Stimulated activated CD4-positive, alpha-beta T cell treated with anti-CD3 and anti-CD28 coated beads, Interleukin-1b, Interleukin-23, amount 100 ng/mL, for 24 hours (primary cell): ENCODE data around the gene ADARB2.
"Not testable (repeated sequence)": the region's sequence is repeated elsewhere in the genome, so short reads cannot be mapped to it uniquely, and the experiment has no call there.

Experiments used
- DNase-seq, 4 experiments: peaks; one replicate each; pipeline ENCODE4 v3.0.0-alpha.2; 2020; ENCODE audit warnings: low read depth in 4 of 4, low spot score in 1 of 4

The ADARB2 gene

GRCh38 chr10:1362589-1363445 lies 374.5 kb downstream of the ADARB2 start:
- no peak for DNase-seq

DNA sequence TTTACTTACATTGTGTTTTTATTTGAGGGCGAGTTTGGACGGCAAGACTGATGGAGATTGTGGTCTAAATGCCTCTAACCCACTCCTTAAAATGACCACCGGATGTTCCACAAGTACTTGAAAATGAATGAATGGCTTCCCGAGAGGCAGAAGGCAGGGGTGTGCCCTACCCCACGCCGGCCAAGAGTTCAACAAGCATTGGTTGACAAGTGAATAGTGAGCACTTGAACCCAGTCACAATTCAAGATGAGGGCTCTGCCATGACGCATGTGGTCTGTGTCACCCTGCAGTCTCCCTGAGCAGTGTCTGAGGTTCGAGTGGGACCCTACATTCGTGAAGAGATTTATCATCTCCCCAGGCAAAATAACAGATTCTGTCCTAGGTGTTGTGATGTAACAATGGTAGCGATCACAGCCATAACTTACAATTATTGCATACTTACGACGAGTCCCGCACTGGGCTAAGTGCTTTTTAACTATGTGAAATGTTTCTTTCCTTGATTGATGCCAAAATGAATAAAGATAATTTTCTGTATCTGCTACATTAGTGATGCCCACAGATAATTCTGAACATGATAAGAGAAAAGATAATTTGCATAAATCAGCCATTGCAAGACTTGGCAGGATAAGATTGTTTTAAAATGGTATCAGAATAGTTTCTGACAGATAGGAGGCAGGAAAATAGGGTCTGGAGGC lies 375.8 kb downstream of the ADARB2 start:
- no peak for DNase-seq

- no peak for DNase-seq
Observed at GRCh38 chr10:1360558-1361164, 376.7 kb downstream of the ADARB2 start.

DNA sequence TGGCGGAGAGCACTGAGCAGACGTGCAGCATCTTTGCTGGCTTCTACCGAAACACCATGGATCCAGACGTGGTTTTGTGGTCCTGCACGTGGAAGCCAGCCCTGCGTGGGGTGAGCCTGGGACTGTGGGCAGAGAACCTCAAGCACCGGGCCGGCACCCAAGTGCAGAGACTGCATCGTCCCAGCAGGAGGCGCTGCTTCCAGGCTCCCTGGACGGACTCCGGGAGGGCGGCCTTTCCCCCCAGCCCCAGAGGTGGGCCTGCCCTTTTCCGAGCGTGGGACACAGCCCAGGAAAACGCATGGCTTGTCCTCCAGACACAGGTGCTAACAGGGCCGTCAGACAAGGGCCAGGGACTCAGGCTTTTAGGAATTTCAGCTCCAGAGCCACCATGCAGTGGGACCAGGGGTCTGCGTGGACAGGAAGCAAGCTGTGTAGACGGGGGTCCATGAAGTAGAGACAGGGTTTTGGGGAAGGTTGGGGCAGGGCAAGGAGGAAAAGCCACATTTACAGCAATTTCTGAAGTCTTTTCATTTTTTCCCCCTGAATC lies 377.2 kb downstream of the ADARB2 start:
- DNase-seq = no peak

DNA sequence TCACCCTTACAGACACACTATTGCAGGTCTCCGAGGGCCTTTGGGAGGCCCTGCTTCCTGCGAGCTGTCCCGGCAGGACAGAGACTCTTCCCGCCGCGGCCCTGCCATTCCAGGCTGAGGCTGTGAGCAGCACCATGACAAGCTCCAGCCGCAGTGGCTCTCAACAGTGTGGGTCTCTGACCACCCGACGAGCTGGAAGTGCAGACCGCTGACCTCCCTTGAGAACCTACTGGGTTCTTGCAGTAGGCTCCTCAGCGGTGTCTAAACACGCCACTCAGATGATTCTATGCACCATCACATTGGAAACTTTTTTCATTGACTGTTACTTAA lies 377.7 kb downstream of the ADARB2 start:
- no peak for DNase-seq

GRCh38 chr10:1358860-1359625 lies 378.3 kb downstream of the ADARB2 start:
- no peak for DNase-seq

- no peak for DNase-seq
Observed at GRCh38 chr10:1358147-1358546, 379.2 kb downstream of the ADARB2 start.

GRCh38 chr10:1356349-1356748 lies 381.0 kb downstream of the ADARB2 start:
- DNase-seq = no peak

- no peak for DNase-seq
Observed at GRCh38 chr10:1354809-1355710, 382.3 kb downstream of the ADARB2 start.

DNA sequence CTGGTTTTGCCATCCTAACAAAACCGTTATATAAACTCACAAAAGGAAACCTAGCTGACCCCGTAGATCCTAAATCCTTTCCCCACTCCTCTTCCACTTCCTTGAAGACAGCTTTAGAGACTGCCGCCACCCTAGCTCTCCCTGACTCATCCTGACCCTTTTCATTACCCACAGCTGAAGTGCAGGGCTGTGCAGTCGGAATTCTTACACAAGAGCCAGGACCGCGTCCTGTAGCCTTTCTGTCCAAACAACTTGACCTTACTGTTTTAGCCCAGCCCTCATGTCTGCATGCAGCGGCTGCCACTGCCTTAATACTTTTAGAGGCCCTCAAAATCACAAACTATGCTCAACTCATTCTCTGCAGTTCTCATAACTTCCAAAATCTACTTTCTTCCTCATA lies 385.0 kb downstream of the ADARB2 start:
- not testable (repeated sequence) for DNase-seq

GRCh38 chr10:1348773-1349050 lies 388.6 kb downstream of the ADARB2 start:
- DNase-seq = no peak

DNA sequence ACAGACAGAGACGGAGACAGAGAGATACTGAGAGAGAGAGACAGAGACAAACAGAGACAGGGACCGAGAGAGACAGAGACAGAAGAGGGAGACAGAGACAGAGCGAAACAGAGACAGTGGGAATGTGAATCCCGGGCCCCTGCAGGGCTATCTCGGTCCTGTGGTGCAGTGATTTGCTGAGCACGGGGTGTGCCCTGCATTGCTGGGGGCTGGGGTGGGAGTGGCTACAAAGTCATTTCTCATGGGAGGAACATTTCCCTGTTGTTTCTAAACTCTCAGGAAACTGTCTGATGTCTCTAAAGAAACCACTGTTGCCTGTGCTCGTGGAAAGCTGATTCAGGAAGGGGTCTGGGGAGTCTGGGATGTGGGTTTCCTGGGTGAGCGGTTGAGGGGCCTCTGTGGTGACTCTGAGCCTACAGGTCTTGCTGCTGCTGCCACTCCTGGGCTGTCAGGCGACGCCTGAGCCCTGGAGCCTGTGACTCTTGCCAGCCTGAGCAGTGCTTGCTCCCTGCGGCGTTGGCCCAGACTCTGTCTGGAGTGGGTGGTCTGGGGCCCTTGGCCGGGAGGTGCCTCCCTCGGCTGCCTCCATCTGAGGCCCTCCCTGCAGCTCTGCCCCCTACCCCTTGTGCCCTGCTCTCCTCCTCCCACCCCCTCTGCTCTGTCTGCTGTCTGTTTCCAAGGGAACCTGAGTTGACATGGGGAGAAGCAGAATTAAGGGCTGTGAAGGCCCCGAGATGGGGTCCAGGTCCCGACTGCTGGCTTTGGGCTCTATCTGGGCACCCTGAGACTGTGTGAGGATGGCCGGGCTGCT lies 389.2 kb downstream of the ADARB2 start:
- DNase-seq = no peak

GRCh38 chr10:1347525-1347924 lies 389.8 kb downstream of the ADARB2 start:
- DNase-seq = no peak

DNA sequence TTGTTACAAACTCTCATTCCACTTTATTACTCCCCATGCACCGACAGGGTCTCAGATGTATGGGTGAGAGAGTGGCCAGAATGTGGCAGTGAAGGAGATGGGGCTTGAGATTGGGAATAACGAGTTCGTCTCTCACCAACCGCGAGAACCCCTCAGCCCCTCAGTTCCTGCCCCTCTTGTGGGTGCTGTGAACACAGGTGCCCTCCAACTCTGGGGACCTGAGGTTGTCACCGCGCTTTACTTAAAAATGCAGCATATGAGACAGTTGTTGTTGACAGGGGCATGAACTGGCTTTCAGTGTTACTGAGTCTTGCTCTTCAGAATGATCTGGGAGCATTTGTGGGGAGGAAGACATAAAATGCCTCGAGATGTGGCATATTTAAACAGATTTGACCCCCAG lies 391.1 kb downstream of the ADARB2 start:
- DNase-seq = no peak

GRCh38 chr10:1345368-1345767 lies 392.0 kb downstream of the ADARB2 start:
- DNase-seq = no peak

DNA sequence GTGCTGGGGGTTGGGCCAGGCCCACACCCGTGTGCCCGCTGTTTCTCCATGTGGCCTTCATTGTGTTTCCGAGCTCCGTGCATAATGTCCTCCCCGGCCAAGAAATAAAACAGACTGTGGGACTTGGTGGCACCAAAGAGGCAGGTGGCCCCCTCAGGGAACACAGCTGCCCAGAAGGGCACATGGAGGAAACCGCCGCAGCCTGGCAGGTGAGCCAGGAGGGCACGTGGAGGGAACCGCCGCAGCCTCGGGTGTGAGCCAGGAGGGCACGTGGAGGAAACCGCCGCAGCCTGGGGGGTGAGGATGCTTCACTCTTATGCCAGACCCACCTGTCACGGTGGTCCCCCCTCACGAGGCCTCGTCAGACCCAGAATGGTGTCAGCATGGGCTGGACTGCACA lies 392.5 kb downstream of the ADARB2 start:
- no peak for DNase-seq

GRCh38 chr10:1344408-1344807 lies 392.9 kb downstream of the ADARB2 start:
- no peak for DNase-seq

- no peak for DNase-seq
Observed at GRCh38 chr10:1343176-1343575, 394.1 kb downstream of the ADARB2 start.

DNA sequence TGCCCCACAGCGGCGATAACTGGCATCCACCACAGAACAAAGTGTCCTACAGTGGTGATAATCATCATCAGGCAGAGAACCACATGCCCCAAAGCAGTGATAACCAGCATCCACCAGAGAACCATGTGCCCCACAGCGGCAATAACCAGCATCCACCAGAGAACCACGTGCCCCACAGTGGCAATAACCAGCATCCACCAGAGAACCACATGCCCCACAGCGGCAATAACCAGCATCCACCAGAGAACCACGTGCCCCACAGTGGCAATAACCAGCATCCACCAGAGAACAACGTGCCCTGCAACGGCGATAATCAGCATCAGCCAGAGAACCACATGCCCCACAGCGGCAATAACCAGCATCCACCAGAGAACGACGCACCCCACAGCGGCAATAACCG lies 396.3 kb downstream of the ADARB2 start:
- DNase-seq = not testable (repeated sequence)

DNA sequence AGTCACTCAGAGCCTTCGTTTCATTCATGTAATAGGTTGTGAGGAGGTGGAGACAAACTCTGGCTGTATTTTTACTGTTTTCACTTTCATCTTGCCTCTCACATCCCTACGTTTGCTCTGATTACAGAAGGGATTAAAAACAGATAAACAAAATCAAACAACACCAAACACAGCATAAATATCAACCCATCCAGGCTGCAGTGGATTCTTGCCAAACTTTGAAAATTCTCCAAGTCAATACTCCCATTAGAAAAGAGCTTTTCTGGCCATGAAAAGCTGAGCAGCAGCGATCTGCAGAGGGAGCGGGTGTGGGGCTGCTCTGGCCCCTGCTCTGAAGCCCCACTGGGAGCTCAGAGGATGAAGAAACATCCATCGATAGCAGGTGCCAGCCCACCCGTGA lies 397.9 kb downstream of the ADARB2 start:
- no peak for DNase-seq
